DOHH2 (cell line): Measurements from ENCODE around the gene EPHB2.

Experiments
- EZH2phosphoT487 ChIP-seq: fragments of 200-600 bp; sonication (generic); IDR thresholded peaks from 2 replicates; pipeline ENCODE4 v1.6.1; 2017; ENCODE audit warnings: borderline replicate concordance, mild to moderate bottlenecking, antibody characterized with exemption, low read length, moderate library complexity, mixed read lengths
- TF ChIP-seq, protein P1 (sequence below): fragments of 200-600 bp; sonication (generic); IDR thresholded peaks from one replicate; pipeline ENCODE4 v1.5.1; 2014; ENCODE audit warnings: antibody characterized with exemption, mild to moderate bottlenecking, low read depth, low read length; ENCODE audit not compliant: poor library complexity, severe bottlenecking

DNA sequence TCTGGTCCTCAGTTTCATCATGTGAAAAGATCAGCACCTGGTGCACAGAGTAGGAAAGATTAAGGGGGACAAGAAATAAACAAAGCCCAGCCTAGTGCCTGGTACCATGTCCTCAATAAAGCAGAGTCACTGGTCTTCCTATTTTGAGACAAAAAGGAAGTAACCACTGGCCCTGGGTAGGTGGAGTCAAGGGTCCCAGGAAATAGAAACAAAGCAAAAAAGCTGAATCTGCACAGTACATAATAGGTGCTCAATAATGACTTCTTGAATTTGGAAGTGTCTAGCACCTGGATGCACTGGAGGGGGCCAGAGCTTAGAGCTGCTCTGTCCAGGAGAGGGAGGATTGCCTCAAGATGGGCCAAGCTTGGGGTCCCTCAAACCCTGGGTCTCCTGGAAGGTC, 1.9 kb upstream of the EPHB2 start:
- TF ChIP-seq, protein P1, sequence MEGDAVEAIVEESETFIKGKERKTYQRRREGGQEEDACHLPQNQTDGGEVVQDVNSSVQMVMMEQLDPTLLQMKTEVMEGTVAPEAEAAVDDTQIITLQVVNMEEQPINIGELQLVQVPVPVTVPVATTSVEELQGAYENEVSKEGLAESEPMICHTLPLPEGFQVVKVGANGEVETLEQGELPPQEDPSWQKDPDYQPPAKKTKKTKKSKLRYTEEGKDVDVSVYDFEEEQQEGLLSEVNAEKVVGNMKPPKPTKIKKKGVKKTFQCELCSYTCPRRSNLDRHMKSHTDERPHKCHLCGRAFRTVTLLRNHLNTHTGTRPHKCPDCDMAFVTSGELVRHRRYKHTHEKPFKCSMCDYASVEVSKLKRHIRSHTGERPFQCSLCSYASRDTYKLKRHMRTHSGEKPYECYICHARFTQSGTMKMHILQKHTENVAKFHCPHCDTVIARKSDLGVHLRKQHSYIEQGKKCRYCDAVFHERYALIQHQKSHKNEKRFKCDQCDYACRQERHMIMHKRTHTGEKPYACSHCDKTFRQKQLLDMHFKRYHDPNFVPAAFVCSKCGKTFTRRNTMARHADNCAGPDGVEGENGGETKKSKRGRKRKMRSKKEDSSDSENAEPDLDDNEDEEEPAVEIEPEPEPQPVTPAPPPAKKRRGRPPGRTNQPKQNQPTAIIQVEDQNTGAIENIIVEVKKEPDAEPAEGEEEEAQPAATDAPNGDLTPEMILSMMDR, result no peak
- TF ChIP-seq EZH2phosphoT487, result no peak
